Neural cell (in vitro differentiated cells): ENCODE measurements around the gene SCGB2B2. TPM values are rescaled to one million over a fixed set of nuclear protein-coding genes. Genes with fewer than 3 reads are reported as not detected.

ENCODE experiments used
- H2AFZ ChIP-seq: fragments of 200-600, 300-800 bp; sonication (generic), shearing (Covaris generic); 2 replicates; pipeline ENCODE4 v1.6.0; 2014; ENCODE audit warnings: low read depth, mild to moderate bottlenecking, antibody characterized with exemption, low read length, moderate library complexity
- H3F3A ChIP-seq: fragments of 200-600 bp; shearing (Covaris generic); 2 replicates; pipeline ENCODE4 v1.6.1; 2016; ENCODE audit warnings: mild to moderate bottlenecking, moderate library complexity, mixed read lengths, antibody characterized with exemption, low read length; ENCODE audit not compliant: insufficient read depth, poor library complexity, severe bottlenecking
- H3K27ac ChIP-seq: fragments of 200-600, 300-800 bp; sonication (generic), shearing (Covaris generic); 2 replicates; pipeline ENCODE4 v1.5.1; 2014; ENCODE audit warnings: mild to moderate bottlenecking, low read length, moderate library complexity
- H3K27me3 ChIP-seq: fragments of 300-800, 200-600 bp; sonication (generic), shearing (Covaris generic); 2 replicates; pipeline ENCODE4 v1.6.0; 2014; ENCODE audit warnings: mild to moderate bottlenecking, low read depth, low read length, moderate library complexity; ENCODE audit not compliant: insufficient read depth
- H3K36me3 ChIP-seq: fragments of 300-800, 200-600 bp; sonication (generic), shearing (Covaris generic); 2 replicates; pipeline ENCODE4 v1.5.1; 2014; ENCODE audit warnings: mild to moderate bottlenecking, antibody characterized with exemption, low read length, moderate library complexity; ENCODE audit not compliant: insufficient read depth
- H3K4me2 ChIP-seq: fragments of 300-800, 200-600 bp; sonication (generic), shearing (Covaris generic); 2 replicates; pipeline ENCODE4 v1.6.0; 2014; ENCODE audit warnings: mild to moderate bottlenecking, low read length
- H3K4me3 ChIP-seq: fragments of 300-800, 200-600 bp; sonication (generic), shearing (Covaris generic); 2 replicates; pipeline ENCODE4 v1.5.1; 2014; ENCODE audit warnings: mild to moderate bottlenecking, low read length, moderate library complexity
- H3K79me2 ChIP-seq: fragments of 200-600 bp; shearing (Covaris generic); replicated peaks from 2 replicates; pipeline ENCODE4 v1.6.0; 2014; ENCODE audit warnings: mild to moderate bottlenecking, low read length, moderate library complexity; ENCODE audit not compliant: insufficient read depth
- H3K9ac ChIP-seq: fragments of 300-800, 200-600 bp; sonication (generic), shearing (Covaris generic); 2 replicates; pipeline ENCODE4 v1.6.1; 2016; ENCODE audit warnings: mild to moderate bottlenecking, low read length, mixed read lengths
- H3K9me2 ChIP-seq: fragments of 200-600 bp; shearing (Covaris generic); 2 replicates; pipeline ENCODE4 v1.6.1; 2016; ENCODE audit warnings: mild to moderate bottlenecking, low read length, mixed read lengths; ENCODE audit not compliant: insufficient read depth
- H3K9me3 ChIP-seq: fragments of 200-600, 300-800 bp; sonication (generic), shearing (Covaris generic); 2 replicates; pipeline ENCODE4 v1.6.1; 2016; ENCODE audit warnings: mild to moderate bottlenecking, mixed run types, low read length, moderate library complexity, mixed read lengths
- H4K20me1 ChIP-seq: fragments of 200-600 bp; shearing (Covaris generic); 2 replicates; pipeline ENCODE4 v1.6.1; 2016; ENCODE audit warnings: mild to moderate bottlenecking, mixed run types; ENCODE audit not compliant: insufficient read depth
- EP300 ChIP-seq: fragments of 450-650 bp; conservative IDR thresholded peaks from 2 replicates; pipeline ENCODE4 v1.6.1; 2014; ENCODE audit warnings: antibody characterized with exemption, mild to moderate bottlenecking, moderate library complexity; ENCODE audit not compliant: poor library complexity, severe bottlenecking
- EZH2 ChIP-seq: fragments of 200-600, 300-800 bp; shearing (Covaris generic), sonication (generic); IDR thresholded peaks from 2 replicates; pipeline ENCODE4 v1.6.1; 2014; ENCODE audit warnings: antibody characterized with exemption, low read length, borderline replicate concordance, mild to moderate bottlenecking; ENCODE audit not compliant: insufficient read depth, poor library complexity, severe bottlenecking
- MXI1 ChIP-seq: fragments of 450-650 bp; conservative IDR thresholded peaks from 2 replicates; pipeline ENCODE4 v1.6.1; 2014; ENCODE audit warnings: antibody characterized with exemption, mild to moderate bottlenecking; ENCODE audit not compliant: poor library complexity, severe bottlenecking
- POLR2AphosphoS5 ChIP-seq: IDR thresholded peaks from 2 replicates; pipeline ENCODE4 v1.6.1; 2012
- RAD21 ChIP-seq: fragments of 450-650 bp; conservative IDR thresholded peaks from 2 replicates; pipeline ENCODE4 v1.6.1; 2014; ENCODE audit warnings: antibody characterized with exemption, mild to moderate bottlenecking, moderate library complexity
- SMC3 ChIP-seq: fragments of 450-650 bp; conservative IDR thresholded peaks from 2 replicates; pipeline ENCODE4 v1.6.1; 2014; ENCODE audit warnings: antibody characterized with exemption, mild to moderate bottlenecking, moderate library complexity; ENCODE audit not compliant: poor library complexity
- TAF1 ChIP-seq: IDR thresholded peaks from 2 replicates; pipeline ENCODE4 v1.6.1; 2012; ENCODE audit warnings: low read depth
- polyA plus RNA-seq: library from polyadenylated mRNA; depleted of rRNA; stranded (reverse); fragments of >200 nt; gene quantifications from 2 replicates; pipeline ENCODE4 v1.2.3, GENCODE V29; 2014
- TF ChIP-seq, protein P1 (sequence below): IDR thresholded peaks from 2 replicates; pipeline ENCODE4 v1.6.1; 2012; ENCODE audit warnings: borderline replicate concordance
- TF ChIP-seq, protein P2 (sequence below): fragments of 450-650 bp; IDR thresholded peaks from 2 replicates; pipeline ENCODE4 v1.5.1; 2014; ENCODE audit warnings: antibody characterized with exemption, mild to moderate bottlenecking, moderate library complexity; ENCODE audit not compliant: poor library complexity, severe bottlenecking

The SCGB2B2 gene
- polyA plus RNA-seq, 1 donor from 2014 or later = 0.51 TPM

DNA sequence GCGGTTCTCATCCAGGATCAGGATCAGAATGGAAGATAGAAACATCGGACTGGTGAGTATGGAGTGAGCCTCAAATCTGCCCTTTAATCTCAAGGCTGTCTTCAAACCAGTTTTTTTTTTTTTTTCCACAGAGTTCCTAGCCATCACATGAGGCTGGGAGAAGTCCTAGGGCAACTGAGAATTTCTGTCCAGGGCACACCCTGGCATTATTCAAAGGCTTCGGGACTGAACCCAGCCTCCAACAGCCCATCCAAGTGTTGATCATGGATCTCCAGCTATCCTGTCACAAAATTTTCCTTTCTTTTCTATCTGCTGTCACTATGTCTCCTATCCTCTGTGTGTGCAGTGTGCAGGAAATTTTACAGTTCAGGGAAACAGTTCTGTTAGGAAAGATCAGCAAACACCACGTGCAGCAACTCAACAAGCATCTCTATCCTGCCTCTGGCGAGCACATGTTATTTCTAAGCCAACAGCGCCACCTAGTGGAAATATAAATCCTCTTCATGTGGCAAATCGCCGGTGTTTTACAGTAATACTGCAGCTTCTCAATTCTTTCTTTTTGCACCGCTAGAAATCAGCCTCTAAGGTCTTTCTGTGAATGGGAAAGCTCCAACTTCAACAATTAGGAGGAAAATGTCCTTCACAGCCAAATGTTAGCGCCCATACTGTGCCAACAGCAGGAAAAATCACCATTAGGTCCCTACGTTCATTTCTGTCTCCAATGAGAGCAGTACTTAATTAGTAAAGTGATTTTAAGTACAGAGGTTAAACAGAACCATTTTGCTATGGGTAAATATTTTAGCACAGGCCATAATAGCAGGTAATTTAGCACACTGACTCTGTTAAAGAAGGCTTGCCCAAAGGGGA lies 35.7 kb upstream of the SCGB2B2 start:
- Histone ChIP-seq H3K4me2 (no peak overlapping the region), H3K9ac (no peak overlapping the region), H3K27ac (no peak overlapping the region), H4K20me1 (no peaks in the 10 kb centered on the region), H2AFZ (no peak overlapping the region), H3K27me3 (no peaks in the 10 kb centered on the region), H3K36me3 (no peaks in the 10 kb centered on the region), H3K9me3 (no peaks in the 10 kb centered on the region), H3K9me2 (no peaks in the 10 kb centered on the region), H3F3A (no peaks in the 10 kb centered on the region), H3K79me2 (no peaks in the 10 kb centered on the region), H3K4me3 (no peak overlapping the region)
- TF ChIP-seq MXI1 (peak; percentile 34), RAD21 (peak; percentile 84), EZH2 (no peak), EP300 (no peak), POLR2AphosphoS5 (no peak), SMC3 (peak; percentile 81), TAF1 (no peak)
- TF ChIP-seq, protein P1, sequence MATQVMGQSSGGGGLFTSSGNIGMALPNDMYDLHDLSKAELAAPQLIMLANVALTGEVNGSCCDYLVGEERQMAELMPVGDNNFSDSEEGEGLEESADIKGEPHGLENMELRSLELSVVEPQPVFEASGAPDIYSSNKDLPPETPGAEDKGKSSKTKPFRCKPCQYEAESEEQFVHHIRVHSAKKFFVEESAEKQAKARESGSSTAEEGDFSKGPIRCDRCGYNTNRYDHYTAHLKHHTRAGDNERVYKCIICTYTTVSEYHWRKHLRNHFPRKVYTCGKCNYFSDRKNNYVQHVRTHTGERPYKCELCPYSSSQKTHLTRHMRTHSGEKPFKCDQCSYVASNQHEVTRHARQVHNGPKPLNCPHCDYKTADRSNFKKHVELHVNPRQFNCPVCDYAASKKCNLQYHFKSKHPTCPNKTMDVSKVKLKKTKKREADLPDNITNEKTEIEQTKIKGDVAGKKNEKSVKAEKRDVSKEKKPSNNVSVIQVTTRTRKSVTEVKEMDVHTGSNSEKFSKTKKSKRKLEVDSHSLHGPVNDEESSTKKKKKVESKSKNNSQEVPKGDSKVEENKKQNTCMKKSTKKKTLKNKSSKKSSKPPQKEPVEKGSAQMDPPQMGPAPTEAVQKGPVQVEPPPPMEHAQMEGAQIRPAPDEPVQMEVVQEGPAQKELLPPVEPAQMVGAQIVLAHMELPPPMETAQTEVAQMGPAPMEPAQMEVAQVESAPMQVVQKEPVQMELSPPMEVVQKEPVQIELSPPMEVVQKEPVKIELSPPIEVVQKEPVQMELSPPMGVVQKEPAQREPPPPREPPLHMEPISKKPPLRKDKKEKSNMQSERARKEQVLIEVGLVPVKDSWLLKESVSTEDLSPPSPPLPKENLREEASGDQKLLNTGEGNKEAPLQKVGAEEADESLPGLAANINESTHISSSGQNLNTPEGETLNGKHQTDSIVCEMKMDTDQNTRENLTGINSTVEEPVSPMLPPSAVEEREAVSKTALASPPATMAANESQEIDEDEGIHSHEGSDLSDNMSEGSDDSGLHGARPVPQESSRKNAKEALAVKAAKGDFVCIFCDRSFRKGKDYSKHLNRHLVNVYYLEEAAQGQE = no peak
- TF ChIP-seq, protein P2, sequence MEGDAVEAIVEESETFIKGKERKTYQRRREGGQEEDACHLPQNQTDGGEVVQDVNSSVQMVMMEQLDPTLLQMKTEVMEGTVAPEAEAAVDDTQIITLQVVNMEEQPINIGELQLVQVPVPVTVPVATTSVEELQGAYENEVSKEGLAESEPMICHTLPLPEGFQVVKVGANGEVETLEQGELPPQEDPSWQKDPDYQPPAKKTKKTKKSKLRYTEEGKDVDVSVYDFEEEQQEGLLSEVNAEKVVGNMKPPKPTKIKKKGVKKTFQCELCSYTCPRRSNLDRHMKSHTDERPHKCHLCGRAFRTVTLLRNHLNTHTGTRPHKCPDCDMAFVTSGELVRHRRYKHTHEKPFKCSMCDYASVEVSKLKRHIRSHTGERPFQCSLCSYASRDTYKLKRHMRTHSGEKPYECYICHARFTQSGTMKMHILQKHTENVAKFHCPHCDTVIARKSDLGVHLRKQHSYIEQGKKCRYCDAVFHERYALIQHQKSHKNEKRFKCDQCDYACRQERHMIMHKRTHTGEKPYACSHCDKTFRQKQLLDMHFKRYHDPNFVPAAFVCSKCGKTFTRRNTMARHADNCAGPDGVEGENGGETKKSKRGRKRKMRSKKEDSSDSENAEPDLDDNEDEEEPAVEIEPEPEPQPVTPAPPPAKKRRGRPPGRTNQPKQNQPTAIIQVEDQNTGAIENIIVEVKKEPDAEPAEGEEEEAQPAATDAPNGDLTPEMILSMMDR = peak; percentile 80

DNA sequence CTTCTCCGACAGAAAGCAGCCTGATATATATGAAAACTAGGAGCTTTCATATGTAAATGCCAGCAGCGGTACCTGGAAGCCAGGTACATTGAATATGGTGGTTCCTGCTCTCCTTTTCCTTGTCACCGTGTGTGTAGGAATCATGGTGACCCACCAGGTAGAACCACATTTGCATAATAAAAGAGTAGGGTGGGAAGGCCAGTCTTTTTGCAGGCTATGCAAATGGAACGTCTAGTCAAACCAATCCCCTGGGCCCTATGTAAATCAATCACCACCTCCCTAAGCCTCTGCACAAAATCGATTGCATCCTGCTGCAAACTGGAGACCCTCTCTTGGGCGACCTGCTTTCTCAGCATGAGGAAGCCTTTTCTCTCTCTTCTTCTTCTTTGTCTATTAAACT lies 34.9 kb upstream of the SCGB2B2 start:
- H3K4me3 ChIP-seq = no peak overlapping the region
- H3K4me2 ChIP-seq = no peak overlapping the region
- no peaks in the 10 kb centered on the region for H3K27me3 ChIP-seq
- TF ChIP-seq, protein P1 = no peak
- no peak for TF ChIP-seq SMC3
- no peak for TF ChIP-seq EP300
- TF ChIP-seq RAD21 = no peak
- no peaks in the 10 kb centered on the region for H3F3A ChIP-seq
- H3K79me2 ChIP-seq = no peaks in the 10 kb centered on the region
- no peak overlapping the region for H2AFZ ChIP-seq
- H3K27ac ChIP-seq = no peak overlapping the region
- no peaks in the 10 kb centered on the region for H3K9me3 ChIP-seq
- H3K9me2 ChIP-seq = no peaks in the 10 kb centered on the region
- no peaks in the 10 kb centered on the region for H3K36me3 ChIP-seq
- no peak overlapping the region for H3K9ac ChIP-seq
- H4K20me1 ChIP-seq = no peaks in the 10 kb centered on the region
